Activated naive CD4-positive, alpha-beta T cell treated with Interleukin-2 at 50 U/mL for 16 hours (primary cell): ENCODE results near the gene WDR41.

Experiments
- DNase-seq: peaks from one replicate; pipeline ENCODE4 v3.0.0-alpha.2; 2020

Gene WDR41

DNA sequence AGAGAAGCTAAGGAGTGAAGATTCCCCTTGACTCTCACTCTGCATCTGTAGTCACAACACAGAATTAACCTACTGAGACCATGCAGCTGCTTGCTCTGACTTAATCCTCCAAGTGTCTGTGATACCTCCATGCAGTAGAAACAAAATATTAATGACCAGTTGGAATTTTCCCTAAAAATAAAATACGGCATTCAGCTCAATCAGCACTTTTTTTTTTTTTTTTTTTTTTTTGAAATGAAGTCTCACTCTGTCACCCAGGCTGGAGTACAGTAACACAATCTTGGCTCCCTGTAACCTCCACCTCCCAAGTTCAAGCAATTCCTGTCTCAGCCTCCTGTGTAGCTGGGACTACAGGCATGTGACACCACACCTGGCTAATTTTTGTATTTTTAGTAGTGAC is 48.4 kb downstream of the WDR41 start:
- DNase-seq = no peak

GRCh38 chr5:77438071-77438470 is 54.0 kb downstream of the WDR41 start:
- DNase-seq = no peak

GRCh38 chr5:77437194-77437593 is 54.9 kb downstream of the WDR41 start:
- DNase-seq = no peak

DNA sequence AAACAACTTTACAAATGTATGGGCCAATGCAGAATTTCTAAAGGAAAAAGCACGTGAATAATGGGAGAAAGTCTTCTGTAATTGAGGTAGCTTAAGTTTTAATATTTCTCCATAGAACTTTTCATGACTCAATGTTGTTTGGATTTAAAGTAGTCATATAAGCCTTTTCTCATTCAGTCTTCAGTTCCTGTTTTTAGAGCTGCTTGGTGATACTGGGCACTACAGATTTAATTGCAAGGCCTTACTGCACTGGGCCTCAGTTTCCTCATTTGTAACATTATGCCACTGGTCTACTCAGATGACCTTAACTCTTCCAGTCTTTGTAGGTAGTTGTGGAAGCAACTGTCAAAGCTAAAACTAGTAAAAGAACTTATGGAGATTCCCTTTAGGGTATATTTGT is 60.4 kb downstream of the WDR41 start:
- no peak for DNase-seq

GRCh38 chr5:77431286-77431685 is 60.8 kb downstream of the WDR41 start:
- no peak for DNase-seq

DNA sequence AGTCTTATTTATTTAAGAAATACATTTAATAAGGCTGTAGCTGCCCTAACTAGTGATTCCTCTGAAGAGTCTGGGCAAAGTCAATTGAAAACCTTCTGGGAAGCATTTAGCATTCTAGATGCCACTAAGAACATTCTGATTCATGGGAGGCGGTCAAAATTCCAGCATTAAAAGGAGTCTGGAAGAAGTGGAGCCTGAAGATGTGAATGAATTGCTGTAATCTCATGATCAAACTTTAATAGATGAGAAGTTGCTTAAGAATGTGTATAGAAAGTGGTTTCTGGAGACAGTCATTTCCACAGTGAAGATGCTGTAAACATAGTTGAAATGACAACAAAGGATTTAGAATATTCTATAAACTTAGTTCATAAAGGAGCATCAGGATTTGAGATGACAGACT is 61.4 kb downstream of the WDR41 start:
- DNase-seq = no peak

DNA sequence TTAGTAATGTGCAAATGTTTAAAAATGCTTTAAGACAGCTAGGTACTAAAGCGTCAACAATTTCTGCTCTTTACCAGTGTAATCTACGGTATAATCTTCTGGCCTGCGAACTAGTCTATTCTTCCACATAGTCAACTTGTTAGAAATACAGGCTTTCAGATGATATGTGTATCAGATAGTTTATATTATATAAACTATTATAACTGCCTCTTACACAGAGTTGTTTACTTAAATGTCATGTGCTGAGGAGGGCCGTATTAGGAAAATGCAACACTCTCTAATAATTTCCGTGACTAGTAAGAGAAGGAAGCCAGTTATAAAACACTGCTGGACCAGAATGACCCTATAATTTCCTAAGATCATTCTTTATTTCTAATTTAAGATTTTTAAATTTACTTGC is 63.6 kb downstream of the WDR41 start:
- DNase-seq = no peak

GRCh38 chr5:77427998-77428397 is 64.1 kb downstream of the WDR41 start:
- DNase-seq = no peak

- no peak for DNase-seq
These were observed 65.4 kb downstream of the WDR41 start for GRCh38 chr5:77426670-77427069.

DNA sequence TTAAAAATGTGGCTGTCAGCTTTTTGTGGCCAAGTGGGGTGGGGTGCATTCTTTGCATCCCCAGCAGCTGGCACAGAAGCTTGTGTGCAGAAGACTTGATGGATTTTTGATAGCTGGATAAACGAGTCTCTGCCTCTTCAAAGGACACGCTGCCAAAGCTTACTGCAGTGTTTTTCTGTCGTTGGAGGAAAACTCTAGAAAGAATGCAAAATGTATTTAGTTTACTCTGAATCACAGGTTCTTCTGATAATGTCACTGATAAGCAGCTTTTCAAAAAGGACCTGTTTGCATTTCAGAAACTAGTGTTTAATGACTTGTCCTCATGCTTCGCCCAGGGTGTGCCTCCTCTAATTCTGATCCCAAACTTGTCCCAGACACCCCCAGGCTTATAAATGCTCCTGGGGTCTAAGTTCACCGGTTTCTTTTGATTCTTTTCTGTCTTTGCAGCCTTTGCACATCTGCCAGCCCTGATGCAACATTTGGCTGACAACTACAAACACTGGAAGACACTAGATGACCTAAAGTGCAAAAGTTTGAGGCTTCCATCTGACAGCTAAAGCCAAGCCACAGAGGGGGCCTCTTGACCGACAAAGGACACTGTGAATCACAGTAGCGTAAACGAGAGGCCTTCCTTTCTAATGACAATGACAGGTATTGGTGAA is 66.0 kb downstream of the WDR41 start:
- DNase-seq = no peak

DNA sequence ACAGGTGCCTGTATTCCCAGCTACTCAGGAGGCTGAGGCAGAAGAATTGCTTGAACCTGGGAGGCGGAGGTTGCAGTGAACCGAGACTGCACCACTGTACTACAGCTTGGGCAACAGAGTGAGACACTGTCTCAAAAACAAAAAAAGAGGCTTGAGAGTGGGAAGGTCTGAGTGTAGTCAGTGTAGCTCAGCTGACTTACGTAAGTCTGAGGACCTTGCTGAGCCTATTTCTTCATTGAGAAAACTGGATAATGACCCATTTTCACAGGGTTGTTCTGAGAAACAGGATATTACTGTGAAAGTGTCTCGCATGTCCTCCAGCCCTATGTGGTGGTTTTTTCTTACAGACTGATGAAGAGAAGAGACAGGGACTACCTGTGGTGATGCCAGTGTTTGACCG is 66.7 kb downstream of the WDR41 start:
- DNase-seq = no peak

GRCh38 chr5:77424921-77425320 is 67.2 kb downstream of the WDR41 start:
- no peak for DNase-seq

DNA sequence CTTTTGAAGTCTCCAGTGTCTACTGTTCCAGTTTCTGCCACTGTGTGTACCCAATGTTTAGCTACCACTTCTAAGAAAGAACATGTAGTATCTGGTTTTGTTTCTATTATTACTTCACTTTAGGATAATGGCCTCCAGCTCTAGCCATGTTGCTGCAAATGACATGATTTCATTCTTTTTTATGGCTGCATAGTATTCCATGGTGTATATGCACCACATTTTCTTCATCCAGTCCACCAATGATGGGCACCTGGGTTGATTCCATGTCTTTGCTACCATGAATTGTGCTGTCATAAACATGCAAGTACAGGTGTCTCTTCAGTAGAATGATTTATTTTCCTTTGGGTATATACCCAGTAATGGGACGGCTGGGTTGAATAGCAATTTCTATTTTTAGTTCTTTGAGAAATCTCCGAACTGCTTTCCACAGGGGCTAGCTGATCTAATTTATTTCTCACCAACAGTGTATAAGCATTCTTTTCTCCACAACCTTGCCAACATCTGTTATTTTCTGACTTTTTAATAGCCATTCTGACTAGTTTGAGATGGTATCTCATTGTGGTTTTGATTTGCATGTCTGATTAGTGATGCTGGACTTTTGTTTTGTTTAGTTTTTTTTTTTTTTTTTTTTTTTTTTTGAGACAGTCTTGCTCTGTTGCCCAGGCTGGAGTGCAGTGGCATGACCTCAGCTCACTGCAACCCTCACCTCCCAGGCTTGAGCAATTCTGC is 68.9 kb downstream of the WDR41 start:
- no peak for DNase-seq

- DNase-seq = no peak
These were observed 71.2 kb downstream of the WDR41 start for GRCh38 chr5:77420940-77421339.

DNA sequence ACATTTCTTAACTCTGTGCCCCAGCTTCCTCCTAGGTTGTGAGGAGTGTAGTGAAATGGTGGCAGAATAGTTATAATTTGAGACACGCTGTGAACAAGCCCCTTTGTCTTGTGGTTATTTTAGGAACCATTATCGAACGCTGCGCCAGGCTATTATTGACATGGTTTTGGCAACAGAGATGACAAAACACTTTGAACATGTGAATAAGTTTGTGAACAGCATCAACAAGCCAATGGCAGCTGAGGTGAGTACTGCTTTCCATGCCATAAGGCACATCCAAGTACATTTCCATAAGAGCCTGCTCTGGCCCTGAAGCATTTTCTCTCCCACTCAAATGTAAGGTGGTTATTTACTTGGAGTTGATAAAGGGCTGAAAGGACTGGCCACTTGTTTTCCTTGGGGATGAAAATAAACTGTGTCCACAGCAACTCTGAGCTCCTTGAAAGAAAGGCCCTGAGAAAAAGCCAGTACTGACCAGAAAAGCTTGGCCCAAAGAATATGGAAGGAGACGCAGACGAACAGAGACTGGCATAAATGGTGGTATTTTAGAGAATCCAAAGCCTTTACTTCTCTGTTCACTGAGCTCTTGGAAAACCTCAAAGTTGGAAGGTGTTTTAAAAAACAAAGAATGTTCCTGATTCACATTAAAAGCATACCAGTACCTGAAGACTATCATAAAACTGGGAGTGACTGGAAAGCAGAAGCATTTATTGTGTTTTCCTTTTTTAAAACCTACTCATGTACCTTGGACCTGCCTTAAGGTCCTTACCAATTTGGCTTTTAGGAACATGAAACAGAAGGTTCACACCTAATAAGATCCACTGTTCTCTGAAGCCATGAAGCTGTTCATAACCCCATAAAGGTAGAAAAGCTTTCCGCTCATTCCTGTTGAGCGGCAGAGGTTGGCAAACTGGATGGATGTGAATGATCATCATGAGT is 72.2 kb downstream of the WDR41 start:
- no peak for DNase-seq

- DNase-seq = no peak
These were observed 73.2 kb downstream of the WDR41 start for GRCh38 chr5:77418601-77419581.

GRCh38 chr5:77418162-77418561 is 74.0 kb downstream of the WDR41 start:
- no peak for DNase-seq

DNA sequence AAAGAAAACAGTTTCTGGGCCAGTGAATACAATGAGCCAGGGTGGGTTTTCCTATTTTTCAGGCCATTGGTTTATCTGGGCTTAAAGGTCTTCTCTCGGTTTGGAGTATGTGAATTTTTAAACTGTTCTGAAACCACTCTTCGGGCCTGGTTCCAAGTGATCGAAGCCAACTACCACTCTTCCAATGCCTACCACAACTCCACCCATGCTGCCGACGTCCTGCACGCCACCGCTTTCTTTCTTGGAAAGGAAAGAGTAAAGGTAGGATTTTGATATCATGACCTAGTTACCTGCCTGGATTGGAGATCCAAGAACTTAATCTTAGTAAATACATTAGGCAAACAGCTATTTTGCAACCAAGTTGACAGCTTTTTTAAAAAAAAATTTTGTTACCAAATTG is 79.1 kb downstream of the WDR41 start:
- DNase-seq = no peak

DNA sequence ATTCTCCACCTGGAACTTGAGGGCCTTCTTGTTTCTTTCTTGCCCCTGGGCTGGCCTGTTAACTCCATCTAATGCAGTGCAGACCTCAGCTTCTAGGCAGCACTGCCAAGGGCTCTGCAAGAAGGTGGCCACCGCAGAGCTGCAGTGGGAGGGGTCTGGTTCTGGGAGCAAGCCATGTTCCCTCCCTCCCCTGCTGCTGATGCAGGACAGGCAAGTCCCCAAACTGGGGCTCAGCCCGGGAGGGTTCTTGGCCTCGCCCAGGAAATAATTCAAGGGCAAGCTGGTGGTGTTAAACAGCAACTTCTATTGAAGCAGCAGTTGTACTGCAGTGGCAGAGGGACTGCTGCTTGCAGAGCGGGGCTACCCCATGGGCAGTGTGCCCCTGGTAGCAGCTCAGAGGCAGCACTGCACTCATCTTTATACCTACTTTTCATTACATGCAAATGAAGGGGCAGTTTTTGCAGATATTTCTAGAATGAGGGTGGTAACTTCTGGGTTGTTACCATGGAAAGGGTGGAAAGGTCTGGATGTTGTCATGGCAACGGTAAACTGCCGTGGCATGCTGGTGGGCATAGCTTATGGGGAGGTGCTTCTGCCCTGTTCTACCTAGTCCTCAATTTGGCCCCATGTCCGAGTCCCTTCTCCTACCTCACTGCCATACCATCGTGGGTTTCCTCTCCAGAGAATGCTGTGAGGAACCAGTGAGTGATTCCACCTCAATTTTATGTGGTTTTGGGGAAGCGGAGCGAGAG is 82.1 kb downstream of the WDR41 start:
- no peak for DNase-seq

DNA sequence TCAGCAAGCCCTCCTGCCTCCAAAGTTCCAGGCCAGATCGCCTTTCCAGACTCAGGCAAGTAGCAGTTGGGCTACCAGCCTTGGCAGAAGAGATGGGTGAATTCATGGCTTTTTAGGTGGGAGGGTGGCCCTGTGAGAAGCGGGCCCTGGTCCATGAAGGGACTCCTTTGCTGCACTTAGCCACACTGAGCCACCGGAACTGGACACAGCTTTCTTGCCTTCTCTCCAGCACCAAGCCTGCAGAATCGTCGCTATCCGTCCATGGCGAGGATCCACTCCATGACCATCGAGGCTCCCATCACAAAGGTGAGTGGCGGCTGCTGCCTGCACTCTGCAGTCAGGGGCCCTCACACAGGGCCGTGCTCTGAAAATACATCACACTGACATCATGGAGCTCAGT is 85.0 kb downstream of the WDR41 start:
- no peak for DNase-seq

- DNase-seq = no peak
These were observed 89.3 kb downstream of the WDR41 start for GRCh38 chr5:77402796-77403195.

- no peak for DNase-seq
These were observed 91.5 kb downstream of the WDR41 start for GRCh38 chr5:77400645-77401044.
